G401.6 (cell line): ENCODE measurements around the gene PLXNA1.

Source experiments
- FAIRE-seq: peaks from 2 replicates; lab custom pipeline; 2012; peaks lifted over from hg19 to GRCh38; lab: Jason Lieb, UNC

PLXNA1 gene

DNA sequence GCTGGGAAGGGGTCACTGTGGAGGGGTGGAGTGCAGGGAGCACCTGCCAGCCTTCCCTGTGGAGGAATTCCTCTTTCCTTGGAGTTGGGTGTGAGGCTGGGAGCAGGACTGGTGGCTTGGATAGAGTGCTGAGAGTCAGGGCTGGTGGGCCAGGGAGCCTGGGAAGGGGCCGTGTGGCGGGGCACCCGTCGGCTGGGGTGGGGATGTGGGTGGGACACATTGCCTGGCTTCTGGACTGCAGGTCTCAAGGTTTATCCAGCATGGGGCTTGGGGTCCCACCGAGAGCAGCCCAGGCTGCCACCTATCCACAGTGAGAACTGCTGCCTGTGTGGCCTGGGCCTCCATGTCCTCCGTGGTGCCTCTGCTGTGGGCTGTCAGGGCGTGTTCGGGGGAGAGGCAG, 4.7 kb downstream of the PLXNA1 start:
- FAIRE-seq = no peak

DNA sequence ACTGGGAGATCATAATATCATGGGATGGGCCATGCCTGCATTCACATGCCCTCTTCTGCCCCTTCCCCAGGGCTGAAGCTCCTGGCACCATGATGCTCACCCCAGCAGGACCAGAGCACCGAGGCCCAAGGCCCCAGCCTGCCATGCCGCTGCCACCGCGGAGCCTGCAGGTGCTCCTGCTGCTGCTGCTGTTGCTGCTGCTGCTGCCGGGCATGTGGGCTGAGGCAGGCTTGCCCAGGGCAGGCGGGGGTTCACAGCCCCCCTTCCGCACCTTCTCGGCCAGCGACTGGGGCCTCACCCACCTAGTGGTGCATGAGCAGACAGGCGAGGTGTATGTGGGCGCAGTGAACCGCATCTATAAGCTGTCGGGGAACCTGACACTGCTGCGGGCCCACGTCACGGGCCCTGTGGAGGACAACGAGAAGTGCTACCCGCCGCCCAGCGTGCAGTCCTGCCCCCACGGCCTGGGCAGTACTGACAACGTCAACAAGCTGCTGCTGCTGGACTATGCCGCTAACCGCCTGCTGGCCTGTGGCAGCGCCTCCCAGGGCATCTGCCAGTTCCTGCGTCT, 5.6 kb downstream of the PLXNA1 start:
- FAIRE-seq = no peak

DNA sequence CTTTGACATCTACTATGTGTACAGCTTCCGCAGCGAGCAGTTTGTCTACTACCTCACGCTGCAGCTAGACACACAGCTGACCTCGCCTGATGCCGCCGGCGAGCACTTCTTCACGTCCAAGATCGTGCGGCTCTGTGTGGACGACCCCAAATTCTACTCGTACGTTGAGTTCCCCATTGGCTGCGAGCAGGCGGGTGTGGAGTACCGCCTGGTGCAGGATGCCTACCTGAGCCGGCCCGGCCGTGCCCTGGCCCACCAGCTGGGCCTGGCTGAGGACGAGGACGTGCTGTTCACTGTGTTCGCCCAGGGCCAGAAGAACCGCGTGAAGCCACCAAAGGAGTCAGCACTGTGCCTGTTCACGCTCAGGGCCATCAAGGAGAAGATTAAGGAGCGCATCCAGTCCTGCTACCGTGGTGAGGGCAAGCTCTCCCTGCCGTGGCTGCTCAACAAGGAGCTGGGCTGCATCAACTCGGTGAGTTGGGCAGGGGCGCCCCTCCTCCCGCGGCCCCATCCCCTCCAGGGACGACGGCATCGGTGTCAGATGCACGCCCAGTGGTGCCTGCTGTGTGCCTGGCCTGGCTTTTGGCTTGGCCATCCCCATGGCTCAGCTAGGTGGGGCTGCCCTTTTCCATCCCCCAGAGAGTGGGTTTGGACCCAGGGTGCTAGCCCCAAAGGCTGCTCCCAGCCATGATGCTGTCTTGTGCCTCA, 6.6 kb downstream of the PLXNA1 start:
- no peak for FAIRE-seq

DNA sequence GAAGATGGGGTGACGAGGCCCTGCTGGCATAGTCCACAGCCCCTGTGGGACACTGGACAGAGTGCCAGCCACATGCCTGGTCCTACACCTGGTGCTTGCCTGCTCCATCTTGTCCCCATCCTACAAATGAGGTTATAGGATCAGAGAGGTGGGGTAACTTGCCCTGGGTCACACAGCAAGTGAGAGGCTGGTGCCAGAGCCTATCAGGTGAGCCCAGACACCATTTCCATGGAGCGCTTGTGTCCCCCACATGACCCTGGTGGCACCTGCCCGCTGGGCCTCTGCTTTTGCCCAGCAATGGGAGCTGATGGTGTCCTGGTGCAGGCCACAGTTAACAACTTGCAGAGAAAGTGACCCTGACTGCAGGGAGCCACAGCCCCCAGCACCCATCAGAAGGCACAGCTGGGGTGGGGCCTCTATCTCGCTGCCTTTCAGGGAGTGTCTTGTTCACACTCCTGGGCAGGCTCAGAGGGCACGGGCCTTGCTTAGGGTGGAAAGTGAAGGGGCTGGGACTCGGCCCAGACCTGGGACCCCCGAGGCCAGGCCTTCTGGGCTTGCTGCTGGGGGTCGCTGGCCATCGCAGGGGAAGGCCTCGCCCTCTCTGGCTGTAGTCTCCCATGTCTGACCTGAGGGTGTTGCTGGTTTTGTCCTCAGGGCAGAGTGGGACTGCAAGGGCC, 7.2 kb downstream of the PLXNA1 start:
- no peak for FAIRE-seq

DNA sequence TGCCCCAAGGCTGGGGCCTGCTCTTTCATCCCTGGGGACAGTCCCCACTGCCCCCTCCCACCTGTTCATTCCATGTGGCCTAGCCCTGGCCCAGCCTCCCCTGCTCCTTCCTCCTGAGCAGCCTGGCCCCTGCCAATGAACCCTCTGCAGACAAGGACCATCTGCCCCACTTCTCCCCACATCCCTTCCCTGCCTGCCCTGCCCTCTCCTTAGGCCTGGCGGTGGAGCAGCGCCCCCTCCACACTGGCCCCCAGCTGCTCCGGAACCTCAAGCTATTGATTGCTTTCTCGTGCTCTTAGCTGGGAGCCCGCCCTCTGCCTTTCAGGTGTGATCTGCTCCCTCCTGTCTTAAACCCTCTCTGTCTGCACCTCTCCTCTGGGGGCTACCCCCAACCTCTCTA, 8.0 kb downstream of the PLXNA1 start:
- no peak for FAIRE-seq

GRCh38 chr3:126991366-126992200, 8.7 kb downstream of the PLXNA1 start:
- no peak for FAIRE-seq

- no peak for FAIRE-seq
Measured at GRCh38 chr3:126992216-126992615, 9.3 kb downstream of the PLXNA1 start.

GRCh38 chr3:126992776-126993175, 9.9 kb downstream of the PLXNA1 start:
- FAIRE-seq = no peak

DNA sequence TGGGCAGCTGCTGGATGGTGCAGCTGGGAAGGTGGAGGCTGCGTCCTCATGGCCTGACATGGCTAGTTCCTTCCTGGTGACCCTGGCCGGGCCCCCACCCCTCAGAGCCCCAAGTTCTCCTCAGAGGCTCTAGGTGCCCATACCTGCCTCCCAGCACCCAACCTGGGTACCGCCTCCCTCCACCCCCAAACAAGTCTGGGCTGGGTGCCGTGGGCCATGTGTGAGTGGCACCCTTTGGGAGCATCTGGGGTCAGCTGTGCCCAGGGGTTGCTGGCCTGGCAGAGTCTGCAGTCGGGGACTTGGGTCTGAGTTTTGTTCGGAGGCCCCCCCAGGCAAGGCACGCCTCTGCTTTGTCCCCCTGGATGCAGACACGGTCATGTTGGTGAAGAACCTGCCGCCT, 10.5 kb downstream of the PLXNA1 start:
- FAIRE-seq = no peak

DNA sequence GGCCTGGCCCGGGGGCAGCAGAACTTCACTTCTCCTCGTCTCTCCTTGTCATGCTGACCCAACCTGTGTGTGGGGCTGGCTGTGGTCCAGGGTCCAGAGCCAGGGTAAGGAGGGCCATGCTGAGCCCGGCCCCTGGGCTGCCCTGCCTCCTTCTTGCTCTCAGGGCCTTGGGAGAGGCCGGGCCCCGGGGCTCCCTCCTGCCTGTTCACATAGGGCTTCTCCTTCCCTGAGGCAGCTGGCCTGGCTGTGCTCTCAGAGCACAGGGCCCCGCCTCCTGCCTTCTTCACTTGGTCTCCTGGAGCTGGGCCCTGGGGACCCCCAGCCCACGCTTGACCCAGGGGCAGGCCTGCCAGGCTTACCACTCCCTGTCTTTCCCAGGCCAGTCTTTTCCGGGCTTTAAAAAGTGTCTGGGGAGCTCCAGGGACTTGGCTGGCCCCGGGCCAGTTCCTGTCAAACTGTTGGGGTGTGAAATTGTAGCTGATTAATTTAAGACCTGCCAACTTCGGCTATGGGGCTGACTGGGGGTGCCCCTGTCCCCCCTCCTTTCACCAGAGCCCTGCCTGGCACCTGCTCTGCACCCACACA, 11.8 kb downstream of the PLXNA1 start:
- no peak for FAIRE-seq

DNA sequence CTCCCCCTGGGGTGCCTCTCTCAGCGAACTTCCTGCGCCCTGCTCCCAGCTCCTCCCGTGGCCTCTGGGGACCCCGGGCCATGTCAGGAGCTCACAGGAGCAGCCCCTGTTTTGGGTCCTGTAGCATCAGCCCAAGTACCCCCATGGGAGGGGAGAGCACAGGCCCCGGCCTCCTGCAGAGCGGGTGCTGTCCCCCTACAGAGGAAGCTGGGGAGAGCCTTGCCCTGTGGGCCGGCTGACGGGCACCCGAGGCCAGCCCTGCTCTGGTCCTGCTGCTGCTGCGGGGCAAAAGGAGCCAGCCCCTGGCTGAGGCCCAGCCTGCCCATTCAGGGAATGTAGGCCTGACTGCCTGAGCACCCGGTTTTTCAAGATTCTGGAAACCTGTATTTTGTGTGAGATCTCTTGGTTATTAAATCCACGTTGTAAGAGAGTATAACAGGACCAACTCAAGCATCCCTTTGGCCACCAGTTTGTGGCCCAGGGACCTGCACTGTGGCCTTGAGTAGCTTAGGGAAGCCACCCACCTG, 12.4 kb downstream of the PLXNA1 start:
- FAIRE-seq = no peak

- FAIRE-seq = no peak
Measured at GRCh38 chr3:126995926-126996512, 13.1 kb downstream of the PLXNA1 start.

DNA sequence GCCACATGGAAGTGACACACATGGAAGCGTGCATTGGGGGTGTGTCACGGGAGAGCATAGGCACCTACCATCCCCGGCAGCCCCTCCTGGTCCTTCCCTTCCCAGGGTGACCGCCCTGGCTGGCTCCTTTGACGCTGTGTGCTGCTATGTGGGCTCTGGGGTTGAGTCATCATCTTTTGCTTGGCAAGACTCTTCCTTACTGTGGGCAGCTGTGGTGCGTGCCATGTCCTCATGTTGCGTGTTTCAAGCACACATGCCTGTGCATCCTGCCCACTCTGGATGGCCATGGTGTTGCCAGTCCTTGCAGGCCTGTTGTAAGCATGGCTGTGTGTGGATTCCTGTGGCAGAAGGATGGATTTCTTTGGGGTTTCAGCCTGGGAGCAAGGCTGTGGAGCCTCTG, 14.0 kb downstream of the PLXNA1 start:
- no peak for FAIRE-seq

DNA sequence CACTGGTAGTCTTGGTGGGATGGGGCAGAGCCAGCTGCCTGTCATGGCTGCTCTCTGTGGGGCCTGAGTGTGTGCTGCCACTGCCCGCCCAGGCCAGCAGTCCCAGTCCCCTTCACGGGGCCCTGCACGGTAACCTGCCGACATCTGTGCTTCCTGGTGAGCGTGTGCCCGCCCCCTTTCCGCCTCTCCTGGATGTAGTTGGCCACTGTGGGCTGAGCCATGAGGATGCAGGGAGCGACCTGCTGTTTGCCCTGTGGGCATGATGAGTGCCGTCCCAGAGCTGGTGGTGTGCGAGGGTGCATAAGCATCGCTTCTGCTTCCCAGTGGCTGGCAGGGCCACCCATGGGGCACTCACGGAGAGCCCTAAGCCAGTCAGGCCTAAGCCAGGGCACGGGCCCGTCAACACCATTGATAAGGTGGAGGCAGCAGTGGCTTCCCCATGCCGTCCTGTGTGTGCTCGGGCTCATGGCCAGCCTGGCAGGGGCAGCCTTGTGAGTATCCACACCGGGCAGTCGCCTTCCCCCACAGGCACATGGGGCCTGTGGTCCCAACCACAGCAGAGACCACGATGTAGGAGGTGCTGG, 14.6 kb downstream of the PLXNA1 start:
- FAIRE-seq = no peak

DNA sequence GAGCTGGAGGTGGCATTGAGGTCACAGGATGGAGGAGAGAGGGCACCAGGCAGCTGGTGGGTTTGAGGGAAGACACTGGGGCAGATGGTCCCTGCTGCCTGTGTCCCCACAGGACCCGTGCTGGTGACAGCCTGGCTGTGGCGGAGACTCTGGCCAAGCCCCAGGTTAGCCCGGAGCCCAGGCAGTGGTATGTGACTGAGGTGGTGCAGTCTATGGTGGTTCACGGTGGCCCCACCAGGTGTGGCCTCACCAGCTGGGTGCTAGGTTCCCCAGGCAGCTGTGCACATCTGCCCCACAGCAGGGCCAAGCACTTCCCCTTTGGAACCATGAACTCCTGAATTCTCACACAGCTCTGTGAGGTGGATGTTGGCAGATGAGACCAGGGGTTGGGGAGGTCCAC, 15.4 kb downstream of the PLXNA1 start:
- no peak for FAIRE-seq

GRCh38 chr3:126998728-126999127, 15.8 kb downstream of the PLXNA1 start:
- no peak for FAIRE-seq

GRCh38 chr3:126999383-126999782, 16.5 kb downstream of the PLXNA1 start:
- FAIRE-seq = no peak

DNA sequence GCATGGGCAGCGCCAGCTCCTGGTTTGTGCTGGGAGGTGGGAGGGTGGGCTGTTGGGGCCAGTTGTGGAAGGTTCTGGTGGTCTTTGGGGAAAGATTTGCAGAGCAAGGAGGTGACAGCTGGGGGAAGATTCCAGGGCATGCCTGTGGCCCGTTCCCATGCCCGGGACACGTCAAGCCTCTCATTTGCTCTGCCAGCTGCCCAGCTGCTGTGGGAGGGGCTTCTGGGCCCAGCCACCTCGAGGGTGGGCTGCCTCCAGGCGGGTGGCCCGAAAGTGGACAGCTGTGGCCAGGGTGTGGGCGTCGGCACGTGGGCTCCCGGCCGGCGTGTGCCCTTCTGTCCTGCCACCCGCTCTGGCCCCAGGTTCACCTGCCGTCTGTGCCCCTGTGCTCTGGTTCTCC, 17.2 kb downstream of the PLXNA1 start:
- no peak for FAIRE-seq

DNA sequence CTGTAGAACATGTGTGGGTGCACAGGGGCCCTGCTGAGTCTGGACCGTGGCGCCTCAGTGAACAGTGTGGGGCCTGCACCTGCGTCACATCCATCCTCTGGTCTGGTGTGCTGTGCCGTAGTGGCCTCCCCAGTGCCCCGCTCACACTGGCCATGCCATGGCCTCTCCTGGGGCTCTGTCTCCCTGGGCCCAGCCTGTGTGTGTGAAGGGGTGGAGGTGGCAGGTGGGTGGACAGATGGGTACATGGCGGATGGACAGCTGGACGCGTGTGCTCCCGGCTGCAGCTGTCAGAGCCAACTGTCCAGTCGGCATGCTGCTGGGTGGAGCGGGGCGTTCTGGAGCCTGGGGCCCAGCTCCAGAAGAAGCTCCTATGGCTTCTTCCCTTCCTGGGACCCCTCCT, 17.8 kb downstream of the PLXNA1 start:
- no peak for FAIRE-seq

- FAIRE-seq = no peak
Measured at GRCh38 chr3:127001486-127002194, 18.7 kb downstream of the PLXNA1 start.
